Measurements from ENCODE around the gene RABGEF1.
"Not testable (repeated sequence)": the region's sequence is repeated elsewhere in the genome, so short reads cannot be mapped to it uniquely, and the experiment has no call there.

The RABGEF1 gene

DNA sequence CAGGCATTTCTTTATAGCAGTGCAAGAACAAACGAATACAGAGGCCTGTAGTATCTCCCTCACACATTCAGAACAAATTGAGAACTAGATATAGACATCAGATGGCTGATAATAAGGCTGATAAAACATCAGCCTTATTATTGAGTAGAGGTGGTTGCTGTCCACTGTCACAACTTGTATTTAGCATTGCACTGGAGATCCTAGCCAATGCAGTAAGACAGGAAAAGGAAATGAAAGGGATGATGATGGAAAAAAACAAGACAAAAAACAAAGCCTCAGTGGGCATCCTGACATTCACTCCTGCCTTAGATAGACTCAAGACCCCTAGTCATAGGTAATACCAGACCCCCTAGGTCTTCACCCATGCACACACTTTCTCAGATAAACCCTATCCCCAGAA, 4.7 kb upstream of the RABGEF1 start:
- no peak for DNase-seq

DNA sequence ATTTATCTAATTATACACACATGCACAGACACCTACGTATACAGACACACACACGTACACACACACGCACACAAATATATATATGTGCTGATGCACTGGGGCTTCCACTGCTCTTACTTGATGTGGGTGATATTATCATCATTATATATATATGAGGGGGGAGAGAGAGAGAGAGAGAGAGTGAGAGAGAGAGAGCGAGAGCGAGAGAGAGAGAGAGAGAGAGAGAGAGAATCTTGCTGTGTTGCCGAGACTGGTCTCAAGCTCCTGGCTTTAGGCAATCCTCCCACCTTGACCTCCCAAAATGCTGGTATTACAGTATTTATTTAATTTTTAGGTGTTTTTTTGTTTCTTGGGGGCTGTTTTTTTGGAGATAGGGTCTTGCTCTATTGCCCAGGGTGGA, 3.6 kb upstream of the RABGEF1 start:
- no peak for DNase-seq

DNA sequence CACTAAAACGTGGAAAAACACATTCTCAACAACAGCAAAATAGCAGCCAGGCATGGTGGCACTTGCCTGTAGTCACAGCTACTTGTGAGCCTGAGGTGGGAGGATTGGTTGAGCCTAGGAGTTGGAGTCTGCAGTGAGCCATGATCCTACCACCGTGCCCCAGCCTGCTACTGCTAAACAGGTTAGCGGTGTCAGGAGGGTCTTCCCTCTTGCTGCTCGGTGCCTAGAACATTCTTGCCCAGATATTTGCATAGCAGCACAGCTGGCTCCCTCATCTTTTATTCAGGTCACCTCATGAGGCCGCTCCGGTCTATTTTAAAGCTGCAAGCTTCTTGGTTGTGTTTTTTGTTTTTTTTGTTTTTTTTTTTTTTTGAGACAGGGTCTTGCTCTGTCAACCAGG, 2.9 kb upstream of the RABGEF1 start:
- DNase-seq, result no peak

DNA sequence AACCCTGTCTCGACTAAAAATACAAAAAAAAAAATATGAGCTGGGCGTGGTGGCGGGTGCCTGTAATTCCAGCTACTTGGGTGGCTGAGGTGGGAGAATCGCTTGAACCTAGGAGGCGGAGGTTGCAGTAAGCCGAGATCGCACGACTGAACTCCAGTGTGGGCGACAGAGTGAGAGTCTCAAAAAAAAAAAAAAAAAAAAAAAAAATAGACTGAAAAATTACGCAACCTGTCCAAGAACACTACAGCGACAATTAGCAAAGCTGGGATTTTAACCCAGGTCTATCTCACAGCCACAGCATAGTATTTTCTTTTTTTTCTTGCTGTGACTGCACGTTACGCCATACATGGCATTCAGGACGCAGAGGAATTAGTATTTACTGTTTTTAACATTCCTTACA, 1.1 kb upstream of the RABGEF1 start:
- DNase-seq, result no peak

DNA sequence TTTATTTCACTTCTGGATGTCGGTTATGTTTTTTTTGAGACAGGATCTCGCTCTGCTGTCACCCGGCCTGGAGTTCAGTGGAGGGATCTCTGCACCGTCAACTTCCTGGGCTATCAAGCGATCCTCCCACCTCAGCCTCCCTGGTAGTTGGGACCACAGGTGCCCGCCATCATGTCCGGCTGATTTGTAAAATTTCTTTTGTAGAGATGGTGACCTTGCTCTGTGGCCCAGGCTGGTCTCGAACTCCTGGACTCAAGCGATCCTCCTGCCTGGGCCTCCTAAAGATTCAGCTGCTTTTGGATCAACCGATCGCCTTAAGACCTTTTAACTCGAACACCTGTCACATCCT, 606 bp upstream of the RABGEF1 start:
- no peak for DNase-seq

DNA sequence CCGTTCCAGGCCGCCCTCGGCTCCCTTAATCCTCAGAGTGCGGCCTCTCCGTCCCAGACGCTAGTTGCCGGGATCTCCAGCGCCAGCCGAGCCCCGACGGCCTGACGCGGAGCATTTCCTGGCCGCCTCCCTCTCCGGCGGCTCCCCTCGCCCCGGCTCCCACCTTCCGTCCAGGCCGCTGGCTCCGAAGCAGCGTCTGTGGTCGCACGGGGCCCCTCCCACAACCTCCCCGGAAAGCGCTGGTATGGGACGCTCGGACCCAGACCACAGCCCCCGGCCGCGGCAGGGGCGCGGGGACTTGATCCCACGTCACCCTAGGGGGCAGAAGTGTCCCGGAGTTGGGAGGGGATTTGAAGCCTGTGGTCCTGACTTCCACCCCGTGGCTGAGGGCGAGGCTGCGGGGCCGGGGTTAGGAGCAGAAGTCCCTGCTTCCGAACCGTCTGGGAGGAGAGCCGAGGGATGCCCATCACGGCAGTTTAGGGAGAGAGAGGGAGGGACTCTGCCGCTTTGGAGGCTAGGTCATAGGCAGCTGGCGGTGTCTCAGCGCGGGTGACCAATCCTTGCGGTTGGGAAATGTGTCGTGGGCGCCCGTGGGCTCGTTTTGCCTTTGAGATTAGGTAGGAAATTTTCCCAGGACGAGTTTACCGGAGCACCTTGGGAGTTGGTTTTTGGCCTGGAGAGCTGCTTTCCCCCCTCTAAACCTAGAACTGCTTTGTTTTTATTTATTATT, 612 bp downstream of the RABGEF1 start:
- DNase-seq, result not testable (repeated sequence)

DNA sequence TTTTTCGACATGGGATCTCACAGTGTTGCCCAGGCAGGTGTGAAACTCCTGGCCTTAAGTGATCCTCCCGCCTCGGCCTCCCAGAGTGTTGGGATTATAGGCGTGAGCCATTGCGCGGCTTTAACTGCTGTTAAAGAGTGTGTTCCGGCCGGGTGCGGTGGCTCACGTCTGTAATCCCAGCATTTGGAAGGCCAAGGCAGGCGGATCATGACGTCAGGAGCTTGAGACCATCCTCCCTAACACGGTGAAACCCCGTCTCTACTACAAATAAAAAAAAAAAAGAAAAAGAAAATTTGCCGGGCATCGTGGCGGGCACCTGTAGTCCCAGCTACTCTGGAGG, 1.1 kb downstream of the RABGEF1 start:
- DNase-seq, result no peak

DNA sequence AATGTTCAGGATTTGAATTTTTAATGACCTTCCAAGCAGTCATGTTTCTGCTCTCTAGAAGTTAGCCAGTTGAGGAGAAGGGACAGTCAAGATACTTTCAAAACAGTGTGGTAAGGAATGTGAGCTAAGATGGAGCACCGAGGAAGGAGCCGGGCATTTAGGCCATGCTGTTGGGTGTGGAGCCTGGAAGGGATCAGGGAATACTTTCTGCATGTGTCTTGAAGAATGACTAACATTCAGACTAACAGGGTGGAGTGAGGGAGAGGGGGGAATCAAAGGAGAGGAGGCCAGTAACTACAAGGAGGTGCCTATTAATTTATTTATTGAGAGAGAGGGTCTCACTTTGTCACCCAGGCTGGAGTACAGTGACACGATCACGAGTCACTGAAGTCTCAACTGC, 1.8 kb downstream of the RABGEF1 start:
- not testable (repeated sequence) for DNase-seq

DNA sequence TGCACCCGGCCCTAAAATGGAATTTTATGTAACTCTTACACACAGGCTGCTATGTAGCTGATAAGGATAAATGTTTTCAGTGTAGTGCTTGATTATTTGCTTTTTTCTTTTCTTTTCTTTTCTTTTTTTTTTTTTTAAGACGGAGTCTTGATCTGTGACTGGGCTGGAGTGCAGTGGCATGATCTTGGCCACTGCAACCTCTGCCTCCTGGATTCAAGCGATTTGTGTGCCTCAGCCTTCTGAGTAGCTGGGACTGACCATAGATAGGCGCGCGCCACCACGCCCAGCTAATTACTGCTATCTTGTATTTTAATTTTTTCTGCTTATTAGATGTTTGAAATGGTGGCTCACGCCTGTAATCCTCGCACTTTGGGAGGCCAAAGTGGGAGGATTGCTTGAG, 3.4 kb downstream of the RABGEF1 start:
- no peak for DNase-seq

DNA sequence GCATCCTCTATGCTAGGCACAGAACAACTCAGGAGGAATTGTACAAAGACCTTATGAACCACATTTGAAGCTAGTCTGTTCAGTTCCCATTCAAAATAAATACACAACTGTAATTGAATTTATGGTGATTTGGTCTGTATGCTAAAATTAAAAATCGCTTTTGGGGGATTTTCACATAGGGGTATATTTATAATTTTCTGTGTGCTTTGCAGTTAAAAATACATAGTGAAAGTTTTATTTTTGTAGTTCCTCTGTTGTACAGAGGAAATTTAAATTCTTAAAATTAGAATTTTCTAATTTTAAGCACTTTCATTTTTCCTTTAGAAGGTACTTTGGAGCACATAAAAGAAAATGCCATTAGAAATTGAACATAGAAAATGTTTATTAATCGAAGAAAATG, 6.9 kb downstream of the RABGEF1 start:
- no peak for DNase-seq

DNA sequence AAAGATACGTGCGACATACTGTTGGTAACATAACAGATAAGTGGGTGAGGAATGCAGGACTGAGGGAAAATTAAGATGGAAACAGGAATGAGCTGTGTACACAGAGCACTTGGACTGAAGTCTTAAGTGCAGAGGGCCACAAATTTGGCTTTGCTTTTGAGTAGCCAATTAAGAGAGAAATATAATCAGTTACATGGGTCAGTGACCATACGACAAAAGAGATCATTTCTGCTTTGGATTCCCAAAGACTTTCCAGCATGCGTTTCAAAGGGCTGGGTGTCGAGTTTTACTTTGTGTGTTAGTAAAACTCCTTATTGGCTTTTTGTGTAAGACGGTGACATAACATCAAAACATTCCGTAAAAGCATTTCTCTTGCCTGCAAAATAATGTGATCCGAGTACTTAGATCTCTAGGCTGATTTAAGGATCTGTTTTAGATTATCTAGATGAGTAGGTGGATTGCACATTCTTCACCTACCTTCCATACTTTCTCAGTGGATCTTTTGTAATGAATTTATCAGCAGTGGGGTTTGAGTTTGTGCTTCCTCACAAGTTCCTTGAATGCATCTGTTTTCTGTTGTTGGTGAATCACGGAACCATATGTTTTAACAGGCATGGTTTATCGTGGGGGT, 7.5 kb downstream of the RABGEF1 start:
- DNase-seq, result no peak

DNA sequence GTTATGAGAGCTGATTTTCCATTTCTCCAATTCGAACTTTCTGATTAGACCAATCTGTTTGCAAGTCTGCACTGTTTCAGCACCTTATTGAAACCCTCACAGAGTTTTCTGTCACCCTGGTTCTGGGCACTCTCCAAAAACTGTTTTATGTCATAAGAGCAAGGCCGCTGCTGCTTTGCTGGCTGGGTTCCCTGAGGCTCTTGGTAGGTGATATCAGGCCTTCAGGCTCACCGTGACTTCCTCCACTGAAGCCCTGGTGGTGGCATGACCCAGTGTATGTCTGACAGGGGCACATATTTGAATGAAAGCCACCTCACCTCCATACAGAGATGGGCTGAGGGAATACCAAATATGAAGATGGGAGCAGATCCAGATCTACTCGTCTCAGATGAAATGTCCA, 8.3 kb downstream of the RABGEF1 start:
- no peak for DNase-seq

DNA sequence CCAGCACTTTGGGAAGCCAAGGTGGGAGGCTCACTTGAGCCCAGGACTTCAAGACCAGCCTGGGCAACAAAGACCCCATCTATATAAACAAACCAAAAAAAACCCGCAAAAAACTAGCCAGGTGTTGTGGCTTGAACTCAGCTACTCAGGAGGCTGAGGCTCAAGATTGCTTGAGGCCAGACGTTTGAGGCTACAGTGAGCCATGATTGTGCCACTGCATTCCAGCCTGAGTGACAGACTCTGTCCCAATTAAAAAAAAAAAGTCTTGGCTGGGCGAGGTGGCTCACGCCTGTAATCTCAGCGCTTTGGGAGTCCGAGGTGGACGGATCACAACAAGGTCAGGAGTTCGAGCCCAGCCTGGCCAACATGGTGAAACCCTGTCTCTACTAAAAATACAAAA, 11.4 kb downstream of the RABGEF1 start:
- no peak for DNase-seq

DNA sequence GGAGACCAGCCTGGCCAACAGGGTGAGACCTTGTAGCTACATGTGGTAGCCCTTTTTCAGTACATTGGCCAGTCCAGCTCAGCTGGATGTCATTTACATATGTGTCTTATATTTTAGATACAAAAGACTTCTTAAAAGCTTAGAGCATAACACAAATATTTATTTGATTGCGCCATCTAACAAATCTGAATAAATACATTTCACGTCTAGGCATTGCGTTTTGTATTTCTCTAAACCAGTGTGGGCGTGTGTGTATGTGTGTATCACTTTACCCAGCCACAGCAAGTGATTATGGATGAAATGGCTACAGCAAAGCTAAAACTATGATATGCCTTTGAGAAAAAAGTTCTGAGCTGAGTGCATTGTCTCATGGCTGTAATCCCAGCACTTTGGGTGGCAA, 14.0 kb downstream of the RABGEF1 start:
- no peak for DNase-seq

DNA sequence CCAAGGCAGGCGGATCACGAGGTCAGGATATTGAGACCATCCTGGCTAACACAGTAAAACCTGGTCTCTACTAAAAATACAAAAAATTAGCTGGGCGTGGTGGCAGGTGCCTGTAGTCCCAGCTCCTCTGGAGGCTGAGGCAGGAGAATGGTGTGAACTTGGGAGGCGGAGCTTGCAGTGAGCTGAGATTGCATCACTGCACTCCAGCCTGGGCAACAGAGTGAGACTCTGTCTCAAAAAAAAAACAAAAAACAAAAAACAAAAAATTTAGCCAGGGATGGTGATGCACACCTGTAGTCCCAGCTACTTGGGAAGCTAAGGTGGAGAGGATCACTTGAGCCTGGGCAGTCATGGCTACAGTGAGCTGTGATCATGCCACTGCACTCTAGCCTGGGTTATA, 14.5 kb downstream of the RABGEF1 start:
- DNase-seq, result not testable (repeated sequence)

DNA sequence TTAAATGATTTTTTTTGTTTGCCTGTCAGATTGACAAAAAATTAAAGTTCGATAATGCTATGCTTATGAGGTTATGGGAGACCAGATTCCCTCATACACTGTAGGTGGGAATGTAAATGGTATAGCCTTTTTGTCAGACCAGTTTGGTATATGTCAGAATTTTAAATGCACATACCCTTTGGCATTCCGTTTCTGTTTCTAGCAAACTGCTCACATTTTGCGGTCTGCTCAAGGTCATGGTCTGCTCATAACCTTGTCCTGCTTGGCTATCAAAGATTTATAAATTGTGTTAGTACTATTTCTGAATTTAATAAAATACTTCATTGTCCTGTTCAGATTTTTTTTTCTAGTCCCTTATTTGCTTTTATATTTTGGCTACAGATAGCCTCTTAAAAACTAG, 15.7 kb downstream of the RABGEF1 start:
- not testable (repeated sequence) for DNase-seq

DNA sequence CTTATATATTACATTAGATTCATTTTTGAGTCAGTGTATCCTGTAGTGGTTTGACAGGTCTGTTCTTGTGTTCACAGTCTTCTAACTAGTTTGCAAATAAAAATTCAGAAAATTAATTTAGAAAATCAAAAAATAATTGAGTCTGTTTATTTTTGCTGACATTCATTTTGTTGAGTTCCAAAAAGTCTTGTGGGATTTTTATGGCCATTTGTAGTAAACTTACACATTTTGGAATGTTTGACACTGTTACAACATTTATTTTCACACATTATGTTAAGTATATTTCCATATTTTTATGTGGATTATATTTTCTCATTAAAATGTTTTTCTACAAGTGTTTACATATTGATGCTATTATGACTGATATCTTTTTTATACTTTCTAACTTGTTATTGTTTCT, 16.4 kb downstream of the RABGEF1 start:
- DNase-seq, result no peak

DNA sequence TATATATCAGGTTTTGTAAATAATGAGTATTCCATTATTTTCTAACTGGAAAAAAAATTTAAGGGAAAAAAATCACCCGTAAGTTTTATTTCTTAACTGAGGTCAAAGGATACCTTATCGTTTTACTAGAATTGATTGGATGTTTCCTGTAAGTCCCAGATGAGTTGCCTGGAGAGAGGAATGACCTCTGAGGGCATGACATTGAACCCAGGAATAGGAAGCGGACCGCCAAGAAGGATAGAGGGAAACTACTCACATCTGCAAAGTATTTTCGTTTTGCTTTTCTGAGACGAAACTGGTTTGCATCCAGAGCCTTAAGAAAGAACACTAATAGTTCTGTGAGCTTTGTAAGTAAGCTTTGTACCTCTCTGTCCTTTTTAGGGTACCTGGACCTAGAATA, 17.4 kb downstream of the RABGEF1 start:
- no peak for DNase-seq

DNA sequence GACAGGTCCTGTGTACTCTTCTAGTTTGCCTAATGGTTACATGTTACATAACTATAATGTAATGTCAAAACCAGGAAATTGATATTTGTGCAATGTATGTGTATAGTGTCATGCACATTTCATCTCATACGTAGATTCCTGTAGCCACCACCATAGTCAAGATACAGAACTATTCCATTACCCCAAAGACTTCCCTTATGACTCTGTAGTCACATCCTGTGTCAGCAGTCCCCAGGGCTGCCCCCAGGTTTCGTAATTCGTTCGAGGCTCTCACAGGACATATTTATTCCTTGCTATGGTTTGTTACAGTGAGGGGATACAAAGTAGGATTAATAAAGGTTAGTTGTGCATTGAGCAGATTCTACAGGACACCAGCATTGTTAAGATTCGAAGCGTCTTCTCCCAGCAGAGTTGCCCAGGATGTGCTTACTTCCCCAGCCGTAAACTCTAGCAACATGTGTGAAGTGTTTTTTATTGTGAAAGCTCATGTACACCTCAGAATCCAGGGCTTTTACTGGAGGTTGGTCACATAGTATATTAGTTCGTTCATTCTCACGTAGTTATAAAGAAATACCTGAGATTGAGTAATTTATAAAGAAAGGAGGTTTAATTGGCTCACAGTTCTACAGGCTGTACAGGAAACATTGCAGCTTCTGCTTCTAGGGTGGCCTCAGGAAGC, 18.6 kb downstream of the RABGEF1 start:
- no peak for DNase-seq

DNA sequence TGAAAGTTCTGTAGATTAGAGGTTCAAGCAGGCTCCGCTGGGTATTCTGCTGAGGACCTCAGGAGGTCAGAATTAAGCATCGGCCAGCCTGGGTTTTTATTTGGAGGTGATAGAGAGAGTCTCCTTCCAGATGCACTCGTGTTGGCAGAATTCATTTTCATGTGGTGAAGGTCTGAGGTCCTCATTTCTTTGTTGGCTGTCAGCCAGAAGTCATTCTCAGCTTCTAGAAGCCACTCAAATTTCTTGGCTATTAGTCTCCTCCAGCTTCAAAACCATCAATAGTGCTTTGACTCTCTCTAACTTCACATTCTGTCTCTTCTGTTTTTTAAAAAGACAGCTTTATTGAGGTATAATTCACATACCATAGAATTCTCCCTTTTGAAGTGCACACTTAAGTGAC, 22.6 kb downstream of the RABGEF1 start:
- not testable (repeated sequence) for DNase-seq

DNA sequence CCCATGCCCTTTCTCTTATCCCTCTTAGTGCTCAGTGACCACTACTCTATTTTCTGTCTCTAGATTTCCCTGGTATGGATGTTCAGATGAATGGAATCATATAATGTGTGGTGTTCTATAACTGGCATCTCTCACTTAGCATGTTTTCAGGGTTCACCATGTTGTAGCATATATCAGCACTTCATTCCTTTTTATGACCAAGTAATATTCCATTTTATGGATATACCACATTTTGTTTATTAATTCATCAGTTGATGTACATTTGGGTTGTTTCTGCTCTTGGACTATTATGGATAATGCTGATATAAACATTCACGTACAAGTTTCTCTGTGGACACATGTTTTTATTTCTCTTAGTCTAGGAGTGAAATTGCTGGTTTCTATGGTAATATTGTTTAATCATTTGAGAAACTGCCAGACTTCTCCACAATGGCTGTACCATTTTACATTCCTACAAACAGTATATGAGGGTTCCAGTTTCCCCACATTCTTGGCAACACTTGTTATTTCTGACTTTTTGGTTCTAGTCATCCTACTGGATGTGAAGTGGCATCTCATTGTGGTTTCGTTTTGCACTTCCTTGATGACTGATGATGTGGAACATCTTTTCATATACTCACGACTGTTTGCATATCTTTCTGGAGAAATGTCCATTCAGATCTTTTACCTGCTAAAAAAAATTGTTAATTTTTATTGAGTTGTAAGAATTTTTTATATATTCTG, 23.3 kb downstream of the RABGEF1 start:
- not testable (repeated sequence) for DNase-seq

DNA sequence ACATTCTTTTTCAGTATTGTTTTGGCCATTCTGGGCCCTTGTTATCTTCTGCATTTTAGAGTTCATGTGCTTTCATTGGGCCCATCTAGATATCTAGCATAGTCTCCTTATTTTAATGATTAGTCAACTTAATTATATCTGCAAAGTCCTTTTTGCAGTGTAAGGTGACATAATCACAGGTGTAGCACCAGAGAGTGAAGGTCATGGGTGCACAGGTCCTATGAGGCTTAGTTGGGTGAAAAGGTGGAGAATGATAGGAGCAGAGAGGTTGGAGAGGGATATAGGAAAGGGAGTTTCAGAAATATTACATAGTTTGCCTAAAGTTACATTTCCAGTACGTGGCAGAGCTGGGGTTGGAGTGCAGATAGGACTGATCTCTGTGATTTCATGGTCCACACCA, 24.4 kb downstream of the RABGEF1 start:
- DNase-seq, result not testable (repeated sequence)

DNA sequence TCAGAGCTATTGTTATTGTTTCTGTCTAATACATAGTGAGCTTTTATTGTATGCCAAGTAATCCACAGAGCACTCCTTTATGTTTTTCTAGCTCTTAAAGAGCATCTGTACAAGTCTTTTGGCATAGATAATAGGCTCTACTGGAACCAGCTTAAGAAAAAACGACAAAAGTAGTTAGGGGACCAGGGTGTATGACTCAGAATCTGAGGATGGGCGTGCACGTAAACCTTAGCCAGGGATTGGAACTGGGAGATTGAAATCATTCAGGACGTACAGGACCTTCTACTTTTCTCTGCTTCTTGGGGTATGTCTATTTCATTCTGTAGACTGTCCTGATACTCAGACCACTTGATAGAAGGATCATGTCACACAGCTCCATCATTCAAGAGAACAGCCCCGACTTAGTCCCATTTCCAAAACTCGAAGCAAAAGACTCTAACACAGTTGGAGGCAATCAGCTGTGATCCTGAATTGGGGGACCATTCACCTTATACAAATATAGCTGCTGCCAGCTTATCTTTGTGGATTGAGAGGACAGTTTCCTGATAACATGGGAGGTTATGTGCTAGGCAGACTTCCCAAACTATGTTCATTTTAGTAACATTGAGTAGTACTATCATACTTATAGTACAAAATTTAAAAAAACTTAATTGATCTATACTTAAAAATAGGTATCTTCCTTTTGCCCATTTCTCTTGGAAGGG, 24.9 kb downstream of the RABGEF1 start:
- not testable (repeated sequence) for DNase-seq

All from central memory CD4-positive, alpha-beta T cell (primary cell).